ENCODE measurements around the gene C3orf20. TPM values are rescaled to one million over a fixed set of nuclear protein-coding genes. Genes with fewer than 3 reads are reported as not detected.

The C3orf20 gene
- total RNA-seq, 1 donor from 2014 or later: not detected

DNA sequence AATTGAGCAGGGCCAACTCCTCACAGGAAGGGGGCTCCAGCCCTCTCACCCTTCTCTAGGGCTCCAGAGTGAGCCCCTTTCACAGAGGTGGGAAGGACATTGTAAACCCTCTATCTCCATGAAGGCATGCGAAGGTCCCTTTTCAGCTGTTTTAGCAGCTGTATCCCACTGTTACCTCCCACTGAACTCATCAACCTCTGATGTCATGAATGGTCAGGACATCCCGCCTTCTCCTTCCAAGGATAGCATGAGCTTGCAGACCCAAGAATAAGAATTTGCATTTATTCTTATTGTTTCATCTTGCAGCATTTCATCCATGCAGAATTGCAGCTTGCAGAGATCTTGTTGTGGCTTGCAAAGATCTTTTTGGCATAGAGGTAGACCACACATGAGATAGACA is 119.5 kb downstream of the C3orf20 start:
- Mint-ChIP-seq H3K4me3 (ENCODE audit: unreplicated experiment) (no peak overlapping the region), H3K27me3 (ENCODE audit: unreplicated experiment) (peaks cover 4% of the 10 kb centered on the region), H3K36me3 (ENCODE audit: unreplicated experiment) (no peaks in the 10 kb centered on the region), H3K4me1 (ENCODE audit: low read depth, unreplicated experiment) (peaks cover 2% of the 10 kb centered on the region), H3K9me3 (ENCODE audit: unreplicated experiment) (no peaks in the 10 kb centered on the region), H3K27ac (ENCODE audit: unreplicated experiment) (no peak overlapping the region)
- no peak for DNase-seq
- TF ChIP-seq, protein P1, sequence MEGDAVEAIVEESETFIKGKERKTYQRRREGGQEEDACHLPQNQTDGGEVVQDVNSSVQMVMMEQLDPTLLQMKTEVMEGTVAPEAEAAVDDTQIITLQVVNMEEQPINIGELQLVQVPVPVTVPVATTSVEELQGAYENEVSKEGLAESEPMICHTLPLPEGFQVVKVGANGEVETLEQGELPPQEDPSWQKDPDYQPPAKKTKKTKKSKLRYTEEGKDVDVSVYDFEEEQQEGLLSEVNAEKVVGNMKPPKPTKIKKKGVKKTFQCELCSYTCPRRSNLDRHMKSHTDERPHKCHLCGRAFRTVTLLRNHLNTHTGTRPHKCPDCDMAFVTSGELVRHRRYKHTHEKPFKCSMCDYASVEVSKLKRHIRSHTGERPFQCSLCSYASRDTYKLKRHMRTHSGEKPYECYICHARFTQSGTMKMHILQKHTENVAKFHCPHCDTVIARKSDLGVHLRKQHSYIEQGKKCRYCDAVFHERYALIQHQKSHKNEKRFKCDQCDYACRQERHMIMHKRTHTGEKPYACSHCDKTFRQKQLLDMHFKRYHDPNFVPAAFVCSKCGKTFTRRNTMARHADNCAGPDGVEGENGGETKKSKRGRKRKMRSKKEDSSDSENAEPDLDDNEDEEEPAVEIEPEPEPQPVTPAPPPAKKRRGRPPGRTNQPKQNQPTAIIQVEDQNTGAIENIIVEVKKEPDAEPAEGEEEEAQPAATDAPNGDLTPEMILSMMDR (IDR thresholded peaks at IDR 0.05; ENCODE audit: partially characterized antibody, unreplicated experiment): no peak

DNA sequence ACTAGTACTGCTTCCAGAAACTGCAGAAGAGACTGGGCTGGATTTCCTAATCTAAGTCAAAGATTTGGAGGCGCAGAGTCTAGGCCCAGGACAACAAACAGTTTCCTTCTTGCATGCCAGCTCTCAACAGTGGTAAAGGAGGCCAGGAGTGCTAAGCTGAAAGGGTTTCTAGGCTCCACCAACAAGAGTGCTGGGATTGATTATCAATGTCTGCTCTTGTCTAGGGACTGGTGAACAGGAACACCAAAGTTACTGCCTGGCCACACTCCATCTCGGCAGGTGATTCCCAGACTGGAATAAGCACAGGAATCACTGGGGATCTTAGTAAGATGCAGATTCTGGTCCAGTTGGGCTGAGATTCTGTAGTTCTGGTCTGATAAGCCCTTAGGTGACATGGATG is 121.1 kb downstream of the C3orf20 start:
- Mint-ChIP-seq H3K36me3 (ENCODE audit: unreplicated experiment) (no peaks in the 10 kb centered on the region), H3K4me1 (ENCODE audit: low read depth, unreplicated experiment) (peaks cover 2% of the 10 kb centered on the region), H3K27me3 (ENCODE audit: unreplicated experiment) (peaks cover 2% of the 10 kb centered on the region), H3K9me3 (ENCODE audit: unreplicated experiment) (no peaks in the 10 kb centered on the region), H3K4me3 (ENCODE audit: unreplicated experiment) (no peak overlapping the region), H3K27ac (ENCODE audit: unreplicated experiment) (no peak overlapping the region)
- no peak for DNase-seq
- TF ChIP-seq, protein P1 (IDR thresholded peaks at IDR 0.05; ENCODE audit: partially characterized antibody, unreplicated experiment): no peak

DNA sequence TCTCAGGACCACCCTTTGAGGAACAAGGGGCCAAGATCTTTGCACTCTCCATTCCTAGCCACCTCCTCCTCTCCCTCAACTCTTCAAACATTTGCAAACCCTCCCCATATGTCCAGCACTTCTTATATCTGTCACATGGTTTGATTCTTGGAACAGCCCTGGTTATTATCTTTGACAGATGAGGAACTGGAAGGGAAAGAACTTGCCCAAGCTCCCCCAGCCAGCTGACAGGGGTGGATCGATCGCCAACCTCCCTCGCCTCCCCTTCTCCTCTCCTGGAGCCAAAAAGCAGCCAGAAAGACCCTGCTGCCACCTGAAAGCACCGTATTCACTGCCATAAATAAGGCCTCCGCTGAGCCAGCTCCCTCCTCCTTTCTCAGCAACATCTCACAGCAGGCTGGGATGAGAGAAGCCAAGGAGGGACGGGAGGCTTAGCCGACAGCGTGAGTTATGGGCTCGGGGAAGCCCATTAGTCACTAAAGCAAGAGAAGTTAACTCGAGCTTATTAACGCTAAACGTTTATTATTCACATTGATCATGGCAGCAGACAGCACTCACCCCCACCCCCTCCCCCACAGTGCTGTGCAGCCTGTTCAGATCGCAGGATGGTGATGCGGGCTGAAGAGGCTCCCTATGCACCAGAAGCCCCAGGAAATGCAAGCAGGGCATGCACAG is 121.6 kb downstream of the C3orf20 start:
- Mint-ChIP-seq H3K4me1 (ENCODE audit: low read depth, unreplicated experiment) (no peaks in the 10 kb centered on the region), H3K27ac (ENCODE audit: unreplicated experiment) (no peak overlapping the region), H3K9me3 (ENCODE audit: unreplicated experiment) (no peaks in the 10 kb centered on the region), H3K36me3 (ENCODE audit: unreplicated experiment) (no peaks in the 10 kb centered on the region), H3K27me3 (ENCODE audit: unreplicated experiment) (peaks cover 2% of the 10 kb centered on the region), H3K4me3 (ENCODE audit: unreplicated experiment) (no peak overlapping the region)
- DNase-seq: no peak
- TF ChIP-seq, protein P1 (IDR thresholded peaks at IDR 0.05; ENCODE audit: partially characterized antibody, unreplicated experiment): no peak

DNA sequence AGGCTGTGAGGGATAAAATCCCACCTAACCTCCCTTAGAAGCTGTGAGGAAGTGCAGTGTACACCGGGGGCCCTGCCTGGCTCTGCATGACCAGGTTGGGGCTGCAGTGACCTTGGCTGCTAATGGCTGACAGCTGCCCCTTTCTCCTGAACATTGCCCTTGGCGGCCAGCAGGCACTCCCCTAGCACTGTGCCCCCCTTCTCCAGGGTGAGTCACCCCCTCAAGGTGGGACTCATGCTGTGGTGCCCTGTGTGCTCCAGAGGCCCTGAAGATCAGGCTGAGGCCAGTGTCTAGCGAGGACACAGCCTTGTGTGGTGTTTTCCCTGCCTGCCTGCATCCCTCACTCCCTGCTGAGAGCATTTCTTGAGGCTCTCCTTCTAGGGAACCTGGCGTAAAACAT is 122.8 kb downstream of the C3orf20 start:
- Mint-ChIP-seq H3K27me3 (ENCODE audit: unreplicated experiment) (peaks cover 2% of the 10 kb centered on the region), H3K9me3 (ENCODE audit: unreplicated experiment) (no peaks in the 10 kb centered on the region), H3K36me3 (ENCODE audit: unreplicated experiment) (no peaks in the 10 kb centered on the region), H3K4me3 (ENCODE audit: unreplicated experiment) (no peak overlapping the region), H3K4me1 (ENCODE audit: low read depth, unreplicated experiment) (no peaks in the 10 kb centered on the region), H3K27ac (ENCODE audit: unreplicated experiment) (no peak overlapping the region)
- DNase-seq: peak; percentile 6
- TF ChIP-seq, protein P1 (IDR thresholded peaks at IDR 0.05; ENCODE audit: partially characterized antibody, unreplicated experiment): no peak

DNA sequence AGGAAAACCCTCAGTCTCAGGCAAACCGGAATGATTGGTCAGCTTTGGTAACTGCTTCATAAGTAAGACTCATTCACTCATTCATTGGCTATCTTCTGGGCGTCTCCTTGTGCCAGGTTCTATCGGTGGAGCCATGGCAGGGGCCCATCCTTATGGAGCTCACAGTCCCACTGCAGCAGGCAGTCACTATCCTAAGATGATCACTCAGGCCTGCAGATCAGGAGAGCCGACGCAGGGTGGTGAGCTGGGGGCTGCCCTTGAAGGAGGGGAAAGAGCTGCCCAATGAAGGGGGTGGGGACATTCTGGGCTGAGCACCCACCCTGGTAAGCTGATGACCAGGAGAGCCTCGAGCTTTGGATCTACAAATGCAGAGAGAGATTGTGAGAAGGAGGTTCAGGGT is 123.3 kb downstream of the C3orf20 start:
- no peak for DNase-seq
- no peak overlapping the region for H3K27ac Mint-ChIP-seq (ENCODE audit: unreplicated experiment)
- no peaks in the 10 kb centered on the region for H3K36me3 Mint-ChIP-seq (ENCODE audit: unreplicated experiment)
- TF ChIP-seq, protein P1 (IDR thresholded peaks at IDR 0.05; ENCODE audit: partially characterized antibody, unreplicated experiment): no peak
- no peaks in the 10 kb centered on the region for H3K9me3 Mint-ChIP-seq (ENCODE audit: unreplicated experiment)
- H3K4me3 Mint-ChIP-seq (ENCODE audit: unreplicated experiment): no peak overlapping the region
- H3K27me3 Mint-ChIP-seq (ENCODE audit: unreplicated experiment): peaks cover 2% of the 10 kb centered on the region
- no peaks in the 10 kb centered on the region for H3K4me1 Mint-ChIP-seq (ENCODE audit: low read depth, unreplicated experiment)

Measured in glutamatergic neuron (in vitro differentiated cells).